GM19463 (cell line): ENCODE results near the gene RPIA.
"Not testable (repeated sequence)": the region's sequence is repeated elsewhere in the genome, so short reads cannot be mapped to it uniquely, and the experiment has no call there.

Experiments
- ATAC-seq: cut with Tn5 transposase; IDR thresholded peaks from one replicate; pipeline ENCODE4 v1.9.1; 2021; ENCODE audit warnings: mild to moderate bottlenecking, moderate library complexity; ENCODE audit not compliant: unreplicated experiment

The RPIA gene

DNA sequence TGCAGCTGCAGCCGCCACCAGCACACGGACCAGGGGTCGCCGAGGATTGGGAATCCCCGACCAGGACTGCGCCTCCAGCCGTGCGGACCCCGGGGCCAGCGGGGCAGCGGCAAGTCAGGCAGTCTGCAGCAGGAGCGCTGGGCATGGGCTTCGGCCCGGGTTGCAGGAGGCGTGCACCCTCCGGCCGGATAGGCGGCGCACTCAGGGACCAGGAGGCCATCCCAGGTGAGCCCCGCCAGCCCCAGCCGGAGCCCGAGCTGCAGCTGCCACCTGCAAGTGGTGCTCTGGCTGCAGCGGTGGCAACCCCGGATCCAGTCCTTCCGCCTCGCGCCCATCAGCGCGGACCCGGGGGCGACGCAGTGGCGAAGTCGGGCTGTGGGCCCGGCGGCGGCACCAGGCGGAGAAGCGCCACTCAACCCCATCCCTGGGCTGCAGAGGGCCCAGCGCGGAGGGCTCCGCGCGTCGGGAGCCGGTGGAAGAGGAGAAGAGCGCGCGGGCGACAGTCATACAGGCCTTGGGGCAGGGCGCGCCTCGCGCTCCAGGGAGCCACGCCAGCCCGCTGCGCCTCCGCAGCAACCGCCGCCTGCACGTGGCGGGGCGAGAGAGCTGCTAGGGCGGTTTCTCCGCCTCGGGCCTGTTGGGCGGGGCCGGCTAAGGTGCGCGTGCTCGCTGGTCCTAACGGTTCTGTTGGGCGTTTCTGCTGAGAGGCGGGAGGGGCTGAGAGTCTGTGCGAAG, 73.8 kb downstream of the RPIA start:
- peak; percentile 90 for ATAC-seq

DNA sequence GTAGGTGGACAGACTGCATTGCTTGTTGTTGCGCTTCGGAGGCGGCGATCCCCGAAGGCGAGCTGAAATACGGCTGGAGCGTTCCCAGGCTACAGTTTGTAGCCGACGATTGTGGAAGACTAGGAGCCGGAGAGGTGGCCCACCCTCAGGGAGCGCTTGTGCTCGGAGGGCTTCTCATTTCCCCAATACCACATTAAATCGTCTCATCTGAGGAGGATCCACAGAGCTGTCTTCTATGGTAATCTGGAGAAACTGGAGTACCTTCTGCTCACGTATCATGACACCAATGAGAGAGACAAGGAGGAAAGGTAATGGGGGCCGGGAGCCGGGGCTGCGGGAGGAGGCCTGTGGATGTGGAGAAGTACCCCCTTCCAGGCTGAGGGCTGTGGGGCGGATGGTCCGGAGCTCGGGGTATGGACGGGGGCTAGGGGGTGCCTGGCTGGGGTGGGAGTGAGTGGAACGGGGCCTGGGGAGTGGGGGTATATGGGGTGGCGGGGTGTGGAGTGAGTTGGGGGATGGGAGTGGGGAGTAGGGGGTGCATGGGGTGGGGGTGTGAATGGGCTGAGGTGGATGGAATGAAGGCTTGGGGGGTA, 74.5 kb downstream of the RPIA start:
- ATAC-seq: not testable (repeated sequence)

DNA sequence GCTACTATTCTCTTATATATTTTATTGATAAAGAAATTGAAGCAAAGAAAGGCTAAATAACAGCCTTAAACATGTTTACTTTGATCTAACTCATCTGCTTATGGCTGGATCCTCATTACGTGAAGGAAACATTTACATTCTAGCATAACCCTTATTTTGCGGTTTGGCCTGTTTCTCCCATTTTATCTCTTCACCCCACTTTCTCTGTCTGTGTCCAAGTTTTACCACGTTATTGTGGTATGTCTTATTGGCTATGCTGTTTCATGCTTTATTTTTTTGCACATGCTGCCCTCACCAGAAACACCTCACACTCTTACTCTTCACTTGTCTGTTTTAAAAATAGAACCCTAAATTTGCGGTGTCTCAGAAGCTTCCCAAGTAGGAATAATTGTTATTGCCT, 78.5 kb downstream of the RPIA start:
- ATAC-seq: no peak

DNA sequence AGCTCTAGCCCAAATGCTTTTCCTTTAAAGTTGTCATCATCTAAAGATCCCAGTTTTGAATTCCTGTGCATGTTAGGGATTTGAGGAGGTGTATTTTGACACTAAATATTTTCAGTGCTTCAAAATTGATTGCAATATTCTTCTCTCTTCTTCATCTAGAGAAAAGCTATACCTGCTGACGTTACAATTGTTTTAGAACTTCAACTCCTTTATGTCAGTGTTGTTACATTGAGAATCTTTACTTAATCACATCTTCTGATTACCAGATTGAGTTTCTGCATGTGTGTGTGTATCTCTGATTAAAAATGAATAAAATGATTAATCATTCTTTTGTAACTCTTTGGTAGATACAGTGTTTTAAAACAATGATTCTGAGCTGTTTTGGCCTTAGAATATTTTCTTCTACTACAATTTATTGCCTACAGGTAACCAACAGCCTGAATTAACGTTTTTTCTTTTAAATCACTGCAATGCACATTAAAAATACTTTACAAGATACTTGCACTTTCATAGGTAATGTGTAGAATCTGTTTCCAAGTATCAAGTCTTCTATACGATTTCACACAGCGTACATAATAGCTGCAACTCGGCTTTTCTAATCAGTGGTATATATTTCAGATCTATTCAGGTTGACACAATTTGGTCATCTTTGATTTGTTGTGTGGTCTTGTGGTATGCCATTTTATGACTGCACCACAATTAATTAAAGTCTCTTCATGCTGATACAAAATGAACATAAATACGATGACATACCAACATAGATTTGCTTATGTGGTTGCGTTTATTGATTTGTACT, 82.0 kb downstream of the RPIA start:
- ATAC-seq: not testable (repeated sequence)

DNA sequence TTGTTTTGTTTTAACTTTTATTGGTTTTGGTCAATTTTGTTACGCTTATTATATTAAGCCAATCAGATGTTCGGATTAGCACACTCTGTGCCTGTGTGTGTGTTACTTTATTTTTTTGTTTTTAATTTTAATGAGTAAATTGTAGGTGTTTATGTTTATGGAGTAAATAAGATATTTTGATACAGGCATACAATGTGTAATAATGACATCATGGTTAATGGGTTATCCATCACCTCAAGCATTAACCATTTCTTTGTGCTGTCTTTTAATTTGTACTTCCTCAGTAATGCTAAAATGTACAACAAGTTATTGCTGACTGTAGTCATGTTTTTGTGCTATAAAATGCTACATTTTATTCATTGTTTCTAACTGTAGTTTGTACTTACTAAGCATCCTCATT, 97.7 kb downstream of the RPIA start:
- ATAC-seq: not testable (repeated sequence)

GRCh38 chr2:88795932-88796331, 104.5 kb downstream of the RPIA start:
- ATAC-seq: not testable (repeated sequence)

- not testable (repeated sequence) for ATAC-seq
Measured at GRCh38 chr2:88796523-88796922, 105.0 kb downstream of the RPIA start.

GRCh38 chr2:88797164-88797563, 105.7 kb downstream of the RPIA start:
- not testable (repeated sequence) for ATAC-seq
